Fibroblast of lung (primary cell): ENCODE data around the gene TNRC18.

Experiments used
- CTCF ChIP-seq, 2 donors: IDR thresholded peaks in 1 of 2; conservative IDR thresholded peaks in 1 of 2; 1 replicate in 1 of 2; 2 replicates in 1 of 2; pipeline ENCODE4 v1.5.1; 2011 to 2012; ENCODE audit warnings: low read length in 2 of 2, control low read depth in 1 of 2, inconsistent platforms in 1 of 2, low read depth in 1 of 2, mild to moderate bottlenecking in 1 of 2
- EZH2 ChIP-seq: IDR thresholded peaks from 2 replicates; pipeline ENCODE4 v1.5.1; 2012; ENCODE audit warnings: low read length, control low read depth, mild to moderate bottlenecking; ENCODE audit errors: missing control alignments

GRCh38 chr7:5417106-5418071, 6.2 kb downstream of the TNRC18 start:
- TF ChIP-seq CTCF (conservative IDR thresholded peaks at IDR 0.05 in 1 of 2, IDR thresholded peaks at IDR 0.05 in 1 of 2; ENCODE audit: low read depth in 1 of 2, low read length in 2 of 2) (no peak), EZH2 (no peak)
